Vagina (tissue), 2 donors: ENCODE measurements around the gene FGF11. TPM values are rescaled to one million over a fixed set of nuclear protein-coding genes. Genes with fewer than 3 reads are reported as not detected.

Experiments used
- DNase-seq, 2 donors: peaks; one replicate each; pipeline ENCODE4 v3.0.0-alpha.2; 2017; ENCODE audit errors: extremely low spot score in 2 of 2
- H3K27ac ChIP-seq: fragments of 200-600 bp; sonication (generic); one replicate; pipeline ENCODE4 v1.5.1; 2019
- H3K27me3 ChIP-seq: fragments of 200-600 bp; sonication (generic); one replicate; pipeline ENCODE4 v1.5.1; 2019
- H3K36me3 ChIP-seq, 2 donors: fragments of 200-600 bp; sonication (generic); one replicate each; pipeline ENCODE4 v1.5.1; 2017 to 2019
- H3K4me1 ChIP-seq: fragments of 200-600 bp; sonication (generic); one replicate; pipeline ENCODE4 v1.5.1; 2019
- H3K4me3 ChIP-seq, 2 donors: fragments of 200-600 bp; sonication (generic); 1 replicate in 1 of 2; 2 replicates in 1 of 2; pipeline ENCODE4 v1.5.1; 2016 to 2019
- H3K9me3 ChIP-seq: fragments of 200-600 bp; sonication (generic); one replicate; pipeline ENCODE4 v1.5.1; 2019
- CTCF ChIP-seq, 3 experiments: fragments of 450-650 bp in 2 of 3; fragments of 200-600 bp in 1 of 3; sonication (generic) in 1 of 3; IDR thresholded peaks; one replicate each; pipeline ENCODE4 v1.5.1; 2017 to 2019; ENCODE audit warnings: antibody characterized with exemption in 3 of 3, mild to moderate bottlenecking in 2 of 3, moderate library complexity in 2 of 3
- POLR2A ChIP-seq, 2 donors: fragments of 450-650 bp; IDR thresholded peaks; one replicate each; pipeline ENCODE4 v1.6.1; 2017; ENCODE audit warnings: antibody characterized with exemption in 2 of 2, mild to moderate bottlenecking in 2 of 2, moderate library complexity in 2 of 2
- POLR2AphosphoS5 ChIP-seq, 2 donors: sonication (generic); formaldehyde crosslinking; IDR thresholded peaks; one replicate each; pipeline ENCODE4 v1.9.0; 2017; ENCODE audit warnings: antibody characterized with exemption in 2 of 2, mild to moderate bottlenecking in 2 of 2, low read depth in 1 of 2; ENCODE audit not compliant: insufficient read depth in 1 of 2
- intact Hi-C: fragments of 100-400 bp; cut with DNase I; formaldehyde crosslinking; loops from one replicate; pipeline ENCODE4 v1.15.1; 2023
- total RNA-seq: library from RNA; depleted of rRNA; stranded (reverse); fragments of >200 nt; gene quantifications from one replicate; pipeline ENCODE4 v1.2.3, GENCODE V29; 2016

FGF11 gene
- total RNA-seq, 1 donor from 2014 or later = 10.8 TPM

- H3K9me3 ChIP-seq = no peaks in the 10 kb centered on the region
- peaks cover 0 to 10% of the 10 kb centered on the region in 2 donors for H3K36me3 ChIP-seq
- H3K4me1 ChIP-seq = peaks cover 2% of the 10 kb centered on the region
- intact Hi-C loops = no loop called here
- no peak overlapping the region for H3K4me3 ChIP-seq
- H3K27me3 ChIP-seq = no peaks in the 10 kb centered on the region
- DNase-seq = no peak
- TF ChIP-seq POLR2AphosphoS5 (IDR thresholded peaks at IDR 0.05; ENCODE audit: insufficient read depth in 1 of 2, low read depth in 1 of 2) (no peak), POLR2A (IDR thresholded peaks at IDR 0.05) (no peak), CTCF (IDR thresholded peaks at IDR 0.05) (no peak)
- no peak overlapping the region for H3K27ac ChIP-seq
Observed at GRCh38 chr17:7418472-7419152, 20.7 kb upstream of the FGF11 start.

GRCh38 chr17:7419819-7420610 lies 19.3 kb upstream of the FGF11 start, which contains the start of gene SPEM1:
SPEM1 (plus strand) TSS chr17:7420324; CDS start chr17:7420385, 61 bp downstream.
- peaks cover 0 to 4% of the 10 kb centered on the region in 2 donors for H3K36me3 ChIP-seq
- H3K27me3 ChIP-seq = no peaks in the 10 kb centered on the region
- no peaks in the 10 kb centered on the region for H3K9me3 ChIP-seq
- H3K27ac ChIP-seq = no peak within 1 kb of the TSS
- intact Hi-C loops = no loop called here
- H3K4me3 ChIP-seq = no peak within 1 kb of the TSS
- TF ChIP-seq POLR2AphosphoS5 (IDR thresholded peaks at IDR 0.05; ENCODE audit: insufficient read depth in 1 of 2, low read depth in 1 of 2) = no peak
- TF ChIP-seq POLR2A (IDR thresholded peaks at IDR 0.05) = no peak
- TF ChIP-seq CTCF (IDR thresholded peaks at IDR 0.05) = no peak
- no peak for DNase-seq
- H3K4me1 ChIP-seq = no peaks in the 10 kb centered on the region

GRCh38 chr17:7421186-7421585 lies 18.1 kb upstream of the FGF11 start:
- no peaks in the 10 kb centered on the region for H3K27me3 ChIP-seq
- intact Hi-C loops = no loop called here
- peaks cover 0 to 4% of the 10 kb centered on the region in 2 donors for H3K36me3 ChIP-seq
- H3K9me3 ChIP-seq = no peaks in the 10 kb centered on the region
- H3K4me3 ChIP-seq = no peak overlapping the region
- H3K4me1 ChIP-seq = no peaks in the 10 kb centered on the region
- DNase-seq = no peak
- TF ChIP-seq POLR2AphosphoS5 (IDR thresholded peaks at IDR 0.05; ENCODE audit: insufficient read depth in 1 of 2, low read depth in 1 of 2) (no peak), CTCF (IDR thresholded peaks at IDR 0.05) (no peak), POLR2A (IDR thresholded peaks at IDR 0.05) (no peak)
- H3K27ac ChIP-seq = no peak overlapping the region

- Histone ChIP-seq H3K4me3 (no peak overlapping the region), H3K27me3 (no peaks in the 10 kb centered on the region), H3K36me3 (no peaks in the 10 kb centered on the region), H3K9me3 (no peaks in the 10 kb centered on the region), H3K27ac (no peak overlapping the region), H3K4me1 (no peaks in the 10 kb centered on the region)
- no peak for DNase-seq
- intact Hi-C loops = no loop called here
- TF ChIP-seq POLR2A (IDR thresholded peaks at IDR 0.05) (no peak), CTCF (IDR thresholded peaks at IDR 0.05) (no peak), POLR2AphosphoS5 (IDR thresholded peaks at IDR 0.05; ENCODE audit: insufficient read depth in 1 of 2, low read depth in 1 of 2) (no peak)
Observed at GRCh38 chr17:7423679-7424078, 15.6 kb upstream of the FGF11 start.

- intact Hi-C loops = no loop called here
- H3K4me1 ChIP-seq = no peaks in the 10 kb centered on the region
- H3K9me3 ChIP-seq = no peaks in the 10 kb centered on the region
- TF ChIP-seq CTCF (IDR thresholded peaks at IDR 0.05) (no peak), POLR2AphosphoS5 (IDR thresholded peaks at IDR 0.05; ENCODE audit: insufficient read depth in 1 of 2, low read depth in 1 of 2) (no peak), POLR2A (IDR thresholded peaks at IDR 0.05) (no peak)
- no peak within 1 kb of the TSS for H3K4me3 ChIP-seq
- H3K27ac ChIP-seq = no peak within 1 kb of the TSS
- no peaks in the 10 kb centered on the region for H3K27me3 ChIP-seq
- DNase-seq = no peak
- no peaks in the 10 kb centered on the region for H3K36me3 ChIP-seq
Observed at GRCh38 chr17:7425316-7425715, 14.0 kb upstream of the FGF11 start, which contains the start of gene SPEM2. SPEM2 (plus strand) TSS chr17:7425616; CDS start chr17:7425689, 73 bp downstream.
